ENCODE measurements around the gene HOXA4.
A peak's percentile ranks its signal among the peaks of the same experiment; 100 is the strongest.

HOXA4 gene

GRCh38 chr7:27169658-27170425, 39.3 kb upstream of the HOXA4 start:
- DNase-seq (ENCODE audit: low read depth in 2 of 2): no peak

GRCh38 chr7:27168265-27168947, 37.8 kb upstream of the HOXA4 start:
- no peak for DNase-seq (ENCODE audit: low read depth in 2 of 2)

- no peak for DNase-seq (ENCODE audit: low read depth in 2 of 2)
Measured at GRCh38 chr7:27167916-27168264, 37.3 kb upstream of the HOXA4 start.

DNA sequence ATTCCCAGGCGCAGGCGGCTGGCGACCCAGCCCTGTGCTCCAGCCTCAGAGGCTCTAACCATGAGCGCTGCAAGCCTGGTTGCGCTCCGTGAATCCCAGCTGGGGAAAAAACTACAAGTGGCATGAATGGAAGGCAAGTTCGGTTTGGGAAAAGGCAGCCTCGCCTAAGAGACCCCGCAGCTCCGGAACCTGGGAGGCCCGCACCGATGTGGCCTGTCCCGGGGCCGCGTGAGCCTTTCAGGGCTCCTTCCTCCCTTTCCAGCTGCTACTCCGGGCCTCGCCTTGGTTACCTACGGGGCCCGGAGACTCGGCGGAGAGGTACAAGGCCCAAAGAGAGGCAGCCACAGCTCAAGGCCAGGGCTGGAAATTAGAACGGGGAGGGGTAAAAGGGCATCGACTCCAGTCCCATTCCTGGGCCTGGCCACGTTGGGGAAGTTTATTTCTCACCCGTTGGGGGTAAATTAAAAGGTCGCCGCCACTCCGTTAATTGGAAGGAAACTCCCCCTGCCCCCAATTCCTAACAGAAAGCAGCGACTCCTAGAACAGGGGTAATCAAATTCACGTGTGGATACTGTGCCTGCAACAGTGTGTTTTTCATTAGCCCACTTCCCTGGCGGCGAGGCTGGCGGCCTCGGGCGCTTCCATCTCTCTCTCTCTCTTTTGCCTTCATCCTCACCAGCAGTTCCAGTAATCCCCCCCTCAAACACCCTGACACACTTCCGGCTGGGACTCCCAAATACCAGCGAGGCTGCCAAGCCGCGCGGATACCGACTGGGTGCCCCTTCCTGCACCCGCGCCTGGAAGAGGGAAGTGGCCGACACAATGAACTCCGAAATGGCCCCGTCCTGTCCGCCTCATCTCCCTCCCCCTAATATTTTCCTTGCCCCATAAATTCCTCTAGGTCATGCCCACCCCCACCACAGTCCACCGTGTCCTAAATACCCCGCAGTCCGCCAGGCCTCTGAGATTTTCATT, 36.3 kb upstream of the HOXA4 start:
- DNase-seq (ENCODE audit: low read depth in 2 of 2): no peak

- no peak for DNase-seq (ENCODE audit: low read depth in 2 of 2)
Measured at GRCh38 chr7:27165996-27166530, 35.5 kb upstream of the HOXA4 start.

DNA sequence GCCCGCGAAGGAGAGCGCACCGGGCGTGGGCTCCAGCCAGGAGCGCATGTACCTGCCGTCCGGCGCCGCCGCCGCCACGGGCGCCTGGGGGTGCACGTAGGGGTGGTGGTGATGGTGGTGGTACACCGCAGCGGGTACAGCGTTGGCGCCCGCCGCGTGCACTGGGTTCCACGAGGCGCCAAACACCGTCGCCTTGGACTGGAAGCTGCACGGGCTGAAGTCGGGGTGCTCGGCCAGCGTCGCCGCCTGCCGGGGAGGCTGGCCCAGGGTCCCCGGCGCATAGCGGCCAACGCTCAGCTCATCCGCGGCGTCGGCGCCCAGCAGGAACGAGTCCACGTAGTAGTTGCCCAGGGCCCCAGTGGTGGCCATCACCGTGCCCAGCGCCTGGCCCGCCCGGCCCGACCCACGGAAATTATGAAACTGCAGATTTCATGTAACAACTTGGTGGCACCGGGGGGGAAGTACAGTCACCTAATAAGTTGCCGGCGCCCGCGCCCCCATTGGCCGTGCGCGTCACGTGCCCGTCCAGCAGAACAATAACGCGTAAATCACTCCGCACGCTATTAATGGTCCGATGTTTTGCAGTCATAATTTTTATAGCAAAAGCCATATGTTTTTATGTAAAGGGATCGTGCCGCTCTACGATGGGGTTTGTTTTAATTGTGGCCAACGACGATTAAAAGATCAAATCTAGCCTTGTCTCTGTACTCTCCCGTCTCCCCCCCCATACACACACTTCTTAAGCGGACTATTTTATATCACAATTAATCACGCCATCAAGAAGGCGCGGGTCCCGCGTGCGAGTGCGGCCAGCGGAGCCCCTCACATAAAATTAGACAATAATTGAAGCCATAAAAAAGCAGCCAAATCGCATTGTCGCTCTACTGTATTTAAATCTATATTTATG, 34.8 kb upstream of the HOXA4 start, which contains the start of gene HOXA9:
Gene HOXA9 (minus strand): TSS at position 449 of the 907 bp plus-strand sequence. CDS start 80 bp downstream, at position 369.
- DNase-seq (ENCODE audit: low read depth in 2 of 2): no peak

- no peak for DNase-seq (ENCODE audit: low read depth in 2 of 2)
Measured at GRCh38 chr7:27164367-27165088, 34.0 kb upstream of the HOXA4 start.

DNA sequence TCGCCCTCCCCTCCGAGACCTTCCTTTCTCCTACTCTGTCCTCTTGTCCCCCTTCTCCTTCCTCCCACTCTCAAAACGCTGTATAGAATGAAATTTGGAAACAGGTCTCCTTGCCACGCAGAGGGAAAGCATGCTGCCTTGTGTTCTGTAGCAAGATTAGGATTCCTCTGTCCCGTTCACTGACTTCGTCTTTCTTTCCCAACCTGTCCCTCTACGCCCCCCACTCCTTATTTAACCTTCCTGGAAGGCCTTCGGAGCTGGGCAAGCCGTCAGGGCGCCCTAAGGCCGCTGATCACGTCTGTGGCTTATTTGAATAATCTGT, 33.4 kb upstream of the HOXA4 start:
- no peak for DNase-seq (ENCODE audit: low read depth in 2 of 2)

GRCh38 chr7:27163288-27164044, 32.9 kb upstream of the HOXA4 start:
- DNase-seq (ENCODE audit: low read depth in 2 of 2): no peak

- no peak for DNase-seq (ENCODE audit: low read depth in 2 of 2)
Measured at GRCh38 chr7:27162561-27163287, 32.2 kb upstream of the HOXA4 start.

DNA sequence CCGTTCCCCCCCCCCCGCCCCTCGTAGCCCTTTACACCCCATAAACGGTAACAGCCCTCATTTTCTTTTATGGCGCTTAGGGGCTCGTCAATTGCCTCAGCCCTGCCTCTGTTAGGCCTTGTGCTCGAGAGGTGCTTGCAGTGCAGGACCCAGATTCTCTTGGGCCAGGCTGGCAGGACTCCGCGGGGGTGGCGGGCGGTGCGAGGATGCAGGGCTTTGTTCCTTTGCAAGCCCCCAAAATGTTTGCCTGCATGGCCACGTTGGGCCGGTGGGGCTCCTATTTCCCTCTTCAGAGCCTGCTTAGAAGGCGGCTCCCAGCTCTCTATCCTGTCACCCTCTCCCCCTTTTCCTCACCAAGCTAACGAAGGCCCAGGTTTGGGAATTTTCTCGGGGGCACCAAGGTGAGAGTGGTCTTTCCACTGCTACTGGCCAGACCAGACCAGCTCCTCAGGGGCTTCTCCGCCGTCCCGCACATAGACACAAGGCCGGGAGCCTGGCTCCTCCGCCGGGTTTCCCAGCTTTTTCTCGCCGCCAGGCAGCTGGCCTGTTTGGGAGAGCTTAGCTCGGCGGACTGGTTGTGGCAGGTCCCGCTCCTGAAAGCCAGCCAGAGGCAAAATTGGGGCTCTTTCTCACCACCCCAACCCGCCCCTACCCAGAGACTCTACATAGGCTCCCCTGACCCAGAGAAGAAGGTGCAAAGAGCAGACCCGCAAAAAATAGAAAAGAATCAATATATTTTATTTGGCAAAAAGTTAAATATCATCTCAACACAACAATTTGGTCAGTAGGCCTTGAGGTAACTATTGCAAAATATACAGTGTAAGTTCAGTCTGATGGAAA, 31.4 kb upstream of the HOXA4 start:
- no peak for DNase-seq (ENCODE audit: low read depth in 2 of 2)

DNA sequence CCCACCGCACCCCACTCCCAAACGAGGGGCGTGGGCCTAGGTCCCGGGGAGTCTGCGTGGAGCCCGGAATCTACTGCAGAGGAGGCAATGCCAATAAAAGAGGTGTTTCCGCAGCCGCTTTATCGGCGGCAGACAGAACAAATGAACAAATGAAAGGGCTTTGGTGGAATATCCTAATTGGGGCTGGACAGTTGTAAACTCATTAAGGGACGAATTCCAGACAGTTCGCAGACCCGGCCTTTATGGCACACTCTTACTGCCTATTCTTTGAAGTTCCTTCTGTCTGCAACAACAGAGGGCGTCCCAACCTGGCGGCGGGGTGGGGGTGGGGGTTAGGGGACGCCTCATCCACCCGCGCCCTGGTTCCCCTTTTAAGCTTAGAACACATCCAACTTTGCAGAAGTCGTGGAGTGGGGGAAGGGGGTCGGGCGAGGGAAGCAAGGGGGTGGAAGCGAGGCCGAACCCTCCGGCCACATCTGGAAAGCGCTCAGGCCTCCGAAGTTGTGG, 30.7 kb upstream of the HOXA4 start:
- DNase-seq (ENCODE audit: low read depth in 2 of 2): no peak

- DNase-seq (ENCODE audit: low read depth in 2 of 2): peak; percentile 77 to 83
Measured at GRCh38 chr7:27160546-27161213, 30.1 kb upstream of the HOXA4 start.

GRCh38 chr7:27160145-27160545, 29.6 kb upstream of the HOXA4 start:
- no peak for DNase-seq (ENCODE audit: low read depth in 2 of 2)

GRCh38 chr7:27159266-27160144, 28.9 kb upstream of the HOXA4 start:
- DNase-seq (ENCODE audit: low read depth in 2 of 2): no peak

Data from stimulated activated CD4-positive, alpha-beta T cell treated with anti-CD3 and anti-CD28 coated beads, Interleukin-12 subunit alpha, Interleukin-12 subunit beta, amount 100 ng/mL, for 24 hours (primary cell).